Gastrocnemius medialis (tissue), 4 donors: ENCODE results near the gene EMC8. TPM values are rescaled to one million over a fixed set of nuclear protein-coding genes. Genes with fewer than 3 reads are reported as not detected.

Source experiments
- ATAC-seq, 2 donors: fragments of 150-250 bp; one replicate each; pipeline ENCODE4 v1.9.1; 2016
- DNase-seq, 2 donors: peaks; one replicate each; pipeline ENCODE4 v3.0.0-alpha.2; 2019
- H3K27ac ChIP-seq, 4 donors: fragments of 200-600 bp; sonication (generic); 1 replicate in 1 of 4; 2 replicates in 3 of 4; pipeline ENCODE4 v1.5.1; 2016 to 2018; ENCODE audit warnings: mild to moderate bottlenecking in 2 of 4, moderate library complexity in 1 of 4
- H3K27me3 ChIP-seq, 3 donors: fragments of 200-600 bp; sonication (generic) in 2 of 3; 1 replicate in 1 of 3; 2 replicates in 2 of 3; pipeline versions ENCODE4 v1.5.1 to v1.6.0; 2016 to 2019; ENCODE audit warnings: mild to moderate bottlenecking in 1 of 3, moderate library complexity in 1 of 3
- H3K36me3 ChIP-seq, 2 donors: fragments of 200-600 bp; sonication (generic) in 1 of 2; one replicate each; pipeline ENCODE4 v1.5.1; 2017 to 2018
- H3K4me1 ChIP-seq, 2 donors: fragments of 200-600 bp; sonication (generic) in 1 of 2; one replicate each; pipeline ENCODE4 v1.5.1; 2016 to 2017; ENCODE audit warnings: mild to moderate bottlenecking in 2 of 2
- H3K4me3 ChIP-seq, 4 donors: fragments of 200-600 bp; sonication (generic) in 3 of 4; 1 replicate in 1 of 4; 2 replicates in 3 of 4; pipeline ENCODE4 v1.5.1; 2016 to 2019; ENCODE audit warnings: mild to moderate bottlenecking in 2 of 4
- H3K9me3 ChIP-seq, 3 donors: fragments of 200-600 bp; sonication (generic) in 2 of 3; 1 replicate in 1 of 3; 2 replicates in 2 of 3; pipeline ENCODE4 v1.5.1; 2016 to 2019
- CTCF ChIP-seq, 5 experiments: fragments of 450-650 bp in 3 of 5; fragments of 200-600 bp in 2 of 5; sonication (generic) in 2 of 5; IDR thresholded peaks in 4 of 5; conservative IDR thresholded peaks in 1 of 5; 1 replicate in 4 of 5; 2 replicates in 1 of 5; pipeline ENCODE4 v1.5.1; 2016 to 2019; ENCODE audit warnings: antibody characterized with exemption in 5 of 5, mild to moderate bottlenecking in 3 of 5, moderate library complexity in 3 of 5
- POLR2A ChIP-seq, 2 donors: fragments of 450-650 bp; IDR thresholded peaks; one replicate each; pipeline ENCODE4 v1.6.1; 2017; ENCODE audit warnings: antibody characterized with exemption in 2 of 2, mild to moderate bottlenecking in 2 of 2, moderate library complexity in 2 of 2
- in situ Hi-C, 4 donors: fragments of 200-750 bp; cut with MboI; loops; one replicate each; pipeline versions ENCODE4 v1.15.0 to v1.8.0; 2017; ENCODE audit warnings: low sequenced_read_pairs in 4 of 4
- intact Hi-C: fragments of 100-400 bp; cut with DNase I; formaldehyde crosslinking; loops from one replicate; pipeline ENCODE4 v1.15.1; 2023; ENCODE audit warnings: low total_unique reads
- total RNA-seq, 4 donors: library from RNA; depleted of rRNA; stranded (reverse); fragments of >200 nt; gene quantifications; one replicate each; pipeline versions ENCODE4 v1.1.0 to v1.2.3, GENCODE V29; 2016

Gene EMC8
- total RNA-seq, 4 donors from 2014 or later = 29.6 to 39.8 (median 36.4) TPM

- Histone ChIP-seq H3K9me3 (no peaks in the 10 kb centered on the region), H3K27me3 (peaks cover 0 to 7% (median 5%) of the 10 kb centered on the region in 3 donors), H3K27ac (no peak overlapping the region), H3K36me3 (no peaks in the 10 kb centered on the region), H3K4me3 (no peak overlapping the region), H3K4me1 (no peaks in the 10 kb centered on the region)
- no peak for DNase-seq
- ATAC-seq = no peak
- intact Hi-C loops = no loop called here
- TF ChIP-seq POLR2A (IDR thresholded peaks at IDR 0.05) = no peak
- no peak for TF ChIP-seq CTCF (IDR thresholded peaks at IDR 0.05 in 4 of 5, conservative IDR thresholded peaks at IDR 0.05 in 1 of 5)
- in situ Hi-C loops = loop anchor here in 1 of 4 donors (25.0 kb wide), 1 partner anchor 669 kb away; the partner anchor contains the start of gene FOXF1
Measured at GRCh38 chr16:85843471-85844168, 44.3 kb upstream of the EMC8 start.

GRCh38 chr16:85842848-85843247 lies 43.5 kb upstream of the EMC8 start:
- ATAC-seq (no peak), DNase-seq (no peak)
- Histone ChIP-seq H3K4me3 (no peak overlapping the region), H3K27ac (no peak overlapping the region), H3K27me3 (peaks cover 0 to 8% (median 3%) of the 10 kb centered on the region in 3 donors), H3K4me1 (no peaks in the 10 kb centered on the region), H3K36me3 (no peaks in the 10 kb centered on the region), H3K9me3 (no peaks in the 10 kb centered on the region)
- intact Hi-C loops (no loop called here), in situ Hi-C loops (loop anchor here in 1 of 4 donors (25.0 kb wide), 1 partner anchor 669 kb away; the partner anchor contains the start of gene FOXF1)
- TF ChIP-seq POLR2A (IDR thresholded peaks at IDR 0.05) = no peak

- no peak for DNase-seq
- Histone ChIP-seq H3K27ac (no peak overlapping the region), H3K4me3 (no peak overlapping the region), H3K9me3 (no peaks in the 10 kb centered on the region), H3K27me3 (peaks cover 0 to 12% (median 3%) of the 10 kb centered on the region in 3 donors), H3K4me1 (no peaks in the 10 kb centered on the region), H3K36me3 (no peaks in the 10 kb centered on the region)
- intact Hi-C loops = no loop called here
- ATAC-seq = no peak
- in situ Hi-C loops = loop anchor here in 1 of 4 donors (25.0 kb wide), 1 partner anchor 670 kb away; the partner anchor contains the start of gene FOXF1
- no peak for TF ChIP-seq CTCF (IDR thresholded peaks at IDR 0.05 in 4 of 5, conservative IDR thresholded peaks at IDR 0.05 in 1 of 5)
- TF ChIP-seq POLR2A (IDR thresholded peaks at IDR 0.05) = no peak
Measured at GRCh38 chr16:85842435-85842834, 43.1 kb upstream of the EMC8 start.

GRCh38 chr16:85840801-85841200 lies 41.5 kb upstream of the EMC8 start:
- Histone ChIP-seq H3K36me3 (no peaks in the 10 kb centered on the region), H3K27me3 (peaks cover 6 to 12% (median 6%) of the 10 kb centered on the region in 3 donors), H3K27ac (no peak overlapping the region), H3K4me3 (no peak overlapping the region), H3K4me1 (no peaks in the 10 kb centered on the region), H3K9me3 (no peaks in the 10 kb centered on the region)
- in situ Hi-C loops (loop anchor here in 1 of 4 donors (25.0 kb wide), 1 partner anchor 672 kb away; the partner anchor contains the start of gene FOXF1), intact Hi-C loops (no loop called here)
- no peak for ATAC-seq
- TF ChIP-seq CTCF (IDR thresholded peaks at IDR 0.05 in 4 of 5, conservative IDR thresholded peaks at IDR 0.05 in 1 of 5) = no peak
- no peak for TF ChIP-seq POLR2A (IDR thresholded peaks at IDR 0.05)
- no peak for DNase-seq

GRCh38 chr16:85840395-85840794 lies 41.1 kb upstream of the EMC8 start:
- intact Hi-C loops = no loop called here
- in situ Hi-C loops = loop anchor here in 1 of 4 donors (25.0 kb wide), 1 partner anchor 672 kb away; the partner anchor contains the start of gene FOXF1
- TF ChIP-seq POLR2A (IDR thresholded peaks at IDR 0.05) = no peak
- TF ChIP-seq CTCF (IDR thresholded peaks at IDR 0.05 in 4 of 5, conservative IDR thresholded peaks at IDR 0.05 in 1 of 5) = no peak

More at GRCh38 chr16:85840395-85840794, 41.1 kb upstream of the EMC8 start:
- no peak for ATAC-seq
- Histone ChIP-seq H3K4me1 (no peaks in the 10 kb centered on the region), H3K27me3 (peaks cover 6 to 13% (median 7%) of the 10 kb centered on the region in 3 donors), H3K27ac (no peak overlapping the region), H3K4me3 (no peak overlapping the region), H3K9me3 (no peaks in the 10 kb centered on the region), H3K36me3 (no peaks in the 10 kb centered on the region)
- DNase-seq = no peak
